Measurements from ENCODE around the gene SOX18. TPM values are rescaled to one million over a fixed set of nuclear protein-coding genes. Genes with fewer than 3 reads are reported as not detected.

SOX18 gene
- total RNA-seq, 1 donor from 2014 or later = 0.05 TPM

- DNase-seq (ENCODE audit: low read depth) = no peak
Measured at GRCh38 chr20:64080813-64081623, 31.6 kb upstream of the SOX18 start.

GRCh38 chr20:64080013-64080812 lies 30.8 kb upstream of the SOX18 start, which contains the start of gene OPRL1:
OPRL1 (plus strand) TSS chr20:64080082; CDS start chr20:64092721, 12,639 bp downstream.
- no peak for DNase-seq (ENCODE audit: low read depth)

GRCh38 chr20:64079273-64080012 lies 30.0 kb upstream of the SOX18 start, which contains the start of gene RGS19:
RGS19 (minus strand) TSS chr20:64079518; CDS start chr20:64076886, 2,632 bp downstream.
- DNase-seq (ENCODE audit: low read depth) = no peak

- no peak for DNase-seq (ENCODE audit: low read depth)
Measured at GRCh38 chr20:64078934-64079272, 29.5 kb upstream of the SOX18 start.

- no peak for DNase-seq (ENCODE audit: low read depth)
Measured at GRCh38 chr20:64077876-64078551, 28.6 kb upstream of the SOX18 start.

- DNase-seq (ENCODE audit: low read depth) = no peak
Measured at GRCh38 chr20:64077541-64077875, 28.1 kb upstream of the SOX18 start.

- no peak for DNase-seq (ENCODE audit: low read depth)
Measured at GRCh38 chr20:64077094-64077493, 27.7 kb upstream of the SOX18 start.

GRCh38 chr20:64076061-64076997 lies 26.9 kb upstream of the SOX18 start:
- DNase-seq (ENCODE audit: low read depth) = no peak

- DNase-seq (ENCODE audit: low read depth) = no peak
Measured at GRCh38 chr20:64075556-64075955, 26.1 kb upstream of the SOX18 start.

- no peak for DNase-seq (ENCODE audit: low read depth)
Measured at GRCh38 chr20:64074963-64075362, 25.5 kb upstream of the SOX18 start.

- no peak for DNase-seq (ENCODE audit: low read depth)
Measured at GRCh38 chr20:64074184-64074789, 24.8 kb upstream of the SOX18 start.

- DNase-seq (ENCODE audit: low read depth) = no peak
Measured at GRCh38 chr20:64073476-64074183, 24.2 kb upstream of the SOX18 start.

GRCh38 chr20:64072498-64073063 lies 23.1 kb upstream of the SOX18 start:
- no peak for DNase-seq (ENCODE audit: low read depth)

GRCh38 chr20:64071341-64072332 lies 22.2 kb upstream of the SOX18 start:
- DNase-seq (ENCODE audit: low read depth) = no peak

GRCh38 chr20:64070244-64070993 lies 21.0 kb upstream of the SOX18 start:
- no peak for DNase-seq (ENCODE audit: low read depth)

- DNase-seq (ENCODE audit: low read depth) = no peak
Measured at GRCh38 chr20:64069614-64070243, 20.3 kb upstream of the SOX18 start.

GRCh38 chr20:64069209-64069613 lies 19.8 kb upstream of the SOX18 start:
- DNase-seq (ENCODE audit: low read depth) = no peak

Measured in renal cortical epithelial cell (primary cell).